HEK293T (cell line): ENCODE results near the gene COL23A1.

Experiments used
- CTCF ChIA-PET: fragments of 350-600 bp; formaldehyde crosslinking; extraction: SDS; loops from one replicate; lab custom pipeline; 2021; ENCODE audit warnings: antibody characterized with exemption, inconsistent platforms; lab: Yijun Ruan, JAX
- POLR2A ChIA-PET: fragments of 350-600 bp; formaldehyde crosslinking; extraction: SDS; loops from one replicate; lab custom pipeline; 2020; ENCODE audit warnings: antibody characterized with exemption, inconsistent platforms; lab: Yijun Ruan, JAX
- DNase-seq: peaks from one replicate; pipeline ENCODE4 v3.0.0; 2012; ENCODE audit warnings: mixed read lengths; ENCODE audit errors: extremely low spot score
- ARNT ChIP-seq: fragments of 450-650 bp; IDR thresholded peaks from 2 replicates; pipeline ENCODE4 v1.6.1; 2017; ENCODE audit warnings: mild to moderate bottlenecking
- BHLHE40 ChIP-seq: fragments of 450-650 bp; IDR thresholded peaks from 2 replicates; pipeline ENCODE4 v1.6.1; 2016; ENCODE audit warnings: mild to moderate bottlenecking, moderate library complexity, borderline replicate concordance
- CTBP1 ChIP-seq: fragments of 450-650 bp; IDR thresholded peaks from 2 replicates; pipeline ENCODE4 v1.6.1; 2016; ENCODE audit warnings: borderline replicate concordance
- ELF4 ChIP-seq: fragments of 450-650 bp; IDR thresholded peaks from 2 replicates; pipeline ENCODE4 v1.6.1; 2017; ENCODE audit warnings: antibody characterized with exemption
- FOXA1 ChIP-seq: fragments of 450-650 bp; IDR thresholded peaks from 2 replicates; pipeline ENCODE4 v1.6.1; 2016; ENCODE audit warnings: mild to moderate bottlenecking
- FOXK2 ChIP-seq: fragments of 450-650 bp; IDR thresholded peaks from 2 replicates; pipeline ENCODE4 v1.6.1; 2016; ENCODE audit warnings: mild to moderate bottlenecking
- FOXM1 ChIP-seq: fragments of 450-650 bp; IDR thresholded peaks from 2 replicates; pipeline ENCODE4 v1.6.1; 2017; ENCODE audit warnings: mild to moderate bottlenecking, borderline replicate concordance
- HDGF ChIP-seq: fragments of 450-650 bp; IDR thresholded peaks from 2 replicates; pipeline ENCODE4 v1.6.1; 2017; ENCODE audit warnings: antibody characterized with exemption, borderline replicate concordance
- L3MBTL2 ChIP-seq: fragments of 450-650 bp; conservative IDR thresholded peaks from 2 replicates; pipeline ENCODE4 v1.6.1; 2016; ENCODE audit warnings: mild to moderate bottlenecking
- LEF1 ChIP-seq: fragments of 450-650 bp; IDR thresholded peaks from 2 replicates; pipeline ENCODE4 v1.6.1; 2017; ENCODE audit warnings: mild to moderate bottlenecking, borderline replicate concordance
- NFRKB ChIP-seq: fragments of 450-650 bp; IDR thresholded peaks from 2 replicates; pipeline ENCODE4 v1.6.1; 2016; ENCODE audit warnings: mild to moderate bottlenecking, moderate library complexity
- SP1 ChIP-seq: fragments of 450-650 bp; IDR thresholded peaks from 2 replicates; pipeline ENCODE4 v1.6.1; 2017
- SUZ12 ChIP-seq: fragments of 450-650 bp; IDR thresholded peaks from 2 replicates; pipeline ENCODE4 v1.6.1; 2016; ENCODE audit warnings: mild to moderate bottlenecking
- TARDBP ChIP-seq: fragments of 450-650 bp; IDR thresholded peaks from 2 replicates; pipeline ENCODE4 v1.6.1; 2016
- ZNF384 ChIP-seq: fragments of 450-650 bp; IDR thresholded peaks from 2 replicates; pipeline ENCODE4 v1.6.1; 2016
- TF ChIP-seq, protein P1 (sequence below): fragments of 450-650 bp; IDR thresholded peaks from 2 replicates; pipeline ENCODE4 v1.6.1; 2016

Gene COL23A1

DNA sequence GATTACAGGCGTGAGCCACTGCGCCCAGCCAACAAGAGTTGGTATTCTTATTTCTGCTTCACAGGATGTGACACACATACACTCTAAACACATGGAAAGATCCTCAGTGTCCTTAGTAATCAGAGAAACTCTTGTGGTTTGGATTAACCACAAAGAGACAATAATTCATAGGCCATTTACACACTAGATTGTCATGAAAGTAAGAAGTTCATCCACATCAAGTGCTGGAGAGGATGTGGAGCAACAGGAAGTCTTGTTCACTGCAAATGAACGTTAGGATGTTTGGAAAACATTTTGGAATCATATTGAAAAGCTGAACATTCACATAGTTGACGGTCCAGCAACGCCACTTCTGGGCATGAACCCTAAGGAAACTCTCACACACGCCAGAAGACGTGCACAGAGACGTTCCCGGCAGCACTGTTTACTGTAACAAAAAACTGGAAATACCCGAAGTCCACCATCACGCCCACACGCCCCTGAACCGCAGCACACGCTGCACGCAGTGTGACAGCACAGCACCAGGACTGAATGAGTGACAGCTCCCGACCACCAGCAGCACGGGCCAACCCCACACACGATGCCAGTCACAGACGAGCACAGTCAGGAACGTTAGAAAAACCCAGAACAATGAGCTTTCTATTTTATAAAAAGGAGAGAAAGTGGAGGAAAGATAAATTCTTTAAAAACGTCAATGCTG is 87.6 kb downstream of the COL23A1 start:
- ChIA-PET CTCF (no interaction called here), POLR2A (no interaction called here)
- no peak for DNase-seq
- TF ChIP-seq HDGF = no peak
- no peak for TF ChIP-seq L3MBTL2
- TF ChIP-seq, protein P1, sequence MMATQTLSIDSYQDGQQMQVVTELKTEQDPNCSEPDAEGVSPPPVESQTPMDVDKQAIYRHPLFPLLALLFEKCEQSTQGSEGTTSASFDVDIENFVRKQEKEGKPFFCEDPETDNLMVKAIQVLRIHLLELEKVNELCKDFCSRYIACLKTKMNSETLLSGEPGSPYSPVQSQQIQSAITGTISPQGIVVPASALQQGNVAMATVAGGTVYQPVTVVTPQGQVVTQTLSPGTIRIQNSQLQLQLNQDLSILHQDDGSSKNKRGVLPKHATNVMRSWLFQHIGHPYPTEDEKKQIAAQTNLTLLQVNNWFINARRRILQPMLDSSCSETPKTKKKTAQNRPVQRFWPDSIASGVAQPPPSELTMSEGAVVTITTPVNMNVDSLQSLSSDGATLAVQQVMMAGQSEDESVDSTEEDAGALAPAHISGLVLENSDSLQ = no peak
- no peak for TF ChIP-seq LEF1
- no peak for TF ChIP-seq BHLHE40

DNA sequence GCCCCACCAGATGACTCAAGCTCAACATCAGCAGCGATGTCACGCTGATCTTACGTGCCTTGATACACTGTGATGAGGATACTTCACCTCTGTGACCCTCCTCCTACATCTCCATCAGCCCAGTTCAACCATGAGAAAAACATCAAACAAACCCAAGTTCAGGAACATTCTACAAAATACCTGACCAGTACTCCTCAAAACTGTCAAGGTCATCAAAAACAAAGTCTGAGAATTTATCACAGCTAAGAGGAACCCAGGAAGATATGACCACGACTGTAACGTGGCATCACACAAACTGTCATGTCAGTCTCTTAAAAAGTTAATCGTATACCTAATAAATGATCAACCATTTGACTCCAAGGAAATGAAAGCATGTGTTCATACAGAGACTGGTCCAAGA is 90.8 kb downstream of the COL23A1 start:
- TF ChIP-seq SUZ12 (no peak), BHLHE40 (no peak), TARDBP (no peak), L3MBTL2 (no peak), FOXA1 (no peak), FOXK2 (no peak), CTBP1 (no peak), HDGF (no peak), SP1 (no peak), NFRKB (no peak), ELF4 (no peak), ZNF384 (no peak), ARNT (no peak), FOXM1 (no peak), LEF1 (no peak)
- TF ChIP-seq, protein P1 = no peak
- ChIA-PET POLR2A (no interaction called here), CTCF (no interaction called here)
- DNase-seq = no peak

- no peak for DNase-seq
- POLR2A ChIA-PET = no interaction called here
- TF ChIP-seq, protein P1 = no peak
- no peak for TF ChIP-seq SP1
- TF ChIP-seq FOXM1 = no peak
- CTCF ChIA-PET = interaction anchor here (0.7 kb wide), 1 partner anchor 35 kb away, joined by 3 read pairs; no protein-coding TSS in a partner anchor
Observed at GRCh38 chr5:178496642-178497041, 93.6 kb downstream of the COL23A1 start.

DNA sequence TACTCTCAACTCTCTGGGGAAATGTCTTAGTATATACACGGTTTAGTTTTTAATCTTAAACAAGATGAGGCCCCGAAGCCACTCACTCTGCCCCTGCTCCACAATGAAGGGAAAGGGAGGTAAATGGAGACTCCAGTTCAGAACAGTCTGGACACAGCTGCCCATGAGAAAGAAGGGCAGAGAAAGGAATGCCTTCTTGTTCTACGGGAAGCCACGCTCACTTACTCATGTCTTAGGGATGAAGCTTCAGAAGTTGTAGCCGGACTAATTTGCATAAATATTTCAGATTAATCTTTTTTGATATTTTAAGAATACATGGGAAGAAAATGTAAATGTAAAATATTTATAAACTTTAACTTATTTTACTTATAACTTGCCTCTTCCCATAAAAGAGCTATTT is 94.0 kb downstream of the COL23A1 start:
- CTCF ChIA-PET = interaction anchor here (0.7 kb wide), 1 partner anchor 35 kb away, joined by 3 read pairs; no protein-coding TSS in a partner anchor
- TF ChIP-seq ZNF384 (no peak), ELF4 (no peak), FOXK2 (no peak), FOXM1 (no peak), NFRKB (no peak), SUZ12 (no peak), TARDBP (no peak), LEF1 (no peak), ARNT (no peak), HDGF (no peak), FOXA1 (no peak), SP1 (no peak), BHLHE40 (no peak), L3MBTL2 (no peak), CTBP1 (no peak)
- TF ChIP-seq, protein P1 = no peak
- DNase-seq = no peak
- POLR2A ChIA-PET = no interaction called here

GRCh38 chr5:178495706-178496105 is 94.5 kb downstream of the COL23A1 start:
- ChIA-PET POLR2A (no interaction called here), CTCF (no interaction called here)
- no peak for DNase-seq
- TF ChIP-seq L3MBTL2 (no peak), FOXM1 (no peak), FOXK2 (no peak), ZNF384 (no peak), HDGF (no peak), BHLHE40 (no peak), NFRKB (no peak), TARDBP (no peak), SP1 (no peak)

- ChIA-PET CTCF (no interaction called here), POLR2A (no interaction called here)
- TF ChIP-seq FOXK2 = no peak
- TF ChIP-seq, protein P1 = no peak
- TF ChIP-seq NFRKB = no peak
- TF ChIP-seq ELF4 = no peak
- TF ChIP-seq FOXA1 = no peak
- TF ChIP-seq CTBP1 = no peak
- TF ChIP-seq TARDBP = no peak
- TF ChIP-seq L3MBTL2 = no peak
- no peak for TF ChIP-seq SUZ12
- TF ChIP-seq LEF1 = no peak
- no peak for TF ChIP-seq ZNF384
- no peak for TF ChIP-seq SP1
- TF ChIP-seq HDGF = no peak
- TF ChIP-seq ARNT = no peak
- TF ChIP-seq BHLHE40 = no peak
- TF ChIP-seq FOXM1 = no peak
Observed at GRCh38 chr5:178492278-178492677, 97.9 kb downstream of the COL23A1 start.

More at GRCh38 chr5:178492278-178492677, 97.9 kb downstream of the COL23A1 start:
- no peak for DNase-seq
